HG03575 (cell line): Measurements from ENCODE around the gene DLEC1.

Source experiments
- ATAC-seq: cut with Tn5 transposase; IDR thresholded peaks from one replicate; pipeline ENCODE4 v1.9.1; 2021; ENCODE audit not compliant: unreplicated experiment, insufficient number of reproducible peaks, low FRiP score; ENCODE audit errors: extremely low read depth

The DLEC1 gene

DNA sequence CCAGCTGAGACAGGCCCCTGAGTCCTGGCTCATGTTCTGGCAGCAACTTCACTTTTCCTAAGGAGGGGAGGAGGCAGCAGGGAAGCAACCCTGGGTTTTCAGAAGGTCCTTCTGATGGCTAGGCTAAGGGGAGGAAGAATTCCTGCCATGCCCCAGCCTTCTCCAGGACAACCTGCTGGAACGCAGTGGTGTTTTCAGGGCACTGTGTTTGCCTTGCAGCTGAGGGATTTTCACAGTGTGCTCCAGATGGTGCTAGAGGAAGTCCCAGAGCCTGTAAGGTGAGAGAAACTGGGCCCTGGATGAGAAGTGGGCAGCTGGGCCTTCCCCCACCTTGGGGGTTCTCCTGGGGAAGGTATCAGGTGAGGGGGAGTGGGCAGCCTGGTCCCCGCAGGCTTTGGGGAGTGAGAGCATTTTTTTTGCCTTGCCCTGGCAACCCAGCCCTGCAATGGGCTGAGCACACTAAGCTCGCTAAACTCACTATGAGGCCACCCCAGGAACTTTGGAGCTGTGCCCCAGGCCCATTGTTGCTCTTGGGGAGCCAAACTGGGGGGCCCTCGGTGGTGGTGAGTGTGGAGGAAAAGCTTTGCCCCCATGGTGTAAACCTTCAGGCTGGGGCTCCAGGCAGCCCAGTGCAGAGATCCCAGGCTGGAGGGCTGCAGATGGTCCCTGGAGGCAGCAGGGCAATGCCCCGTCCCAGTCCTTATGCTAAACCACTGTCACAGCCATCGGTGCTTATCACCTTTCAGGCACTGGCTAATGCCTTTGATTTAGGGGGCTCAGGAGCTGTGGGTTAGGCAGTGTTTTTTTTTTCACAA, 56.9 kb downstream of the DLEC1 start:
- no peak for ATAC-seq

DNA sequence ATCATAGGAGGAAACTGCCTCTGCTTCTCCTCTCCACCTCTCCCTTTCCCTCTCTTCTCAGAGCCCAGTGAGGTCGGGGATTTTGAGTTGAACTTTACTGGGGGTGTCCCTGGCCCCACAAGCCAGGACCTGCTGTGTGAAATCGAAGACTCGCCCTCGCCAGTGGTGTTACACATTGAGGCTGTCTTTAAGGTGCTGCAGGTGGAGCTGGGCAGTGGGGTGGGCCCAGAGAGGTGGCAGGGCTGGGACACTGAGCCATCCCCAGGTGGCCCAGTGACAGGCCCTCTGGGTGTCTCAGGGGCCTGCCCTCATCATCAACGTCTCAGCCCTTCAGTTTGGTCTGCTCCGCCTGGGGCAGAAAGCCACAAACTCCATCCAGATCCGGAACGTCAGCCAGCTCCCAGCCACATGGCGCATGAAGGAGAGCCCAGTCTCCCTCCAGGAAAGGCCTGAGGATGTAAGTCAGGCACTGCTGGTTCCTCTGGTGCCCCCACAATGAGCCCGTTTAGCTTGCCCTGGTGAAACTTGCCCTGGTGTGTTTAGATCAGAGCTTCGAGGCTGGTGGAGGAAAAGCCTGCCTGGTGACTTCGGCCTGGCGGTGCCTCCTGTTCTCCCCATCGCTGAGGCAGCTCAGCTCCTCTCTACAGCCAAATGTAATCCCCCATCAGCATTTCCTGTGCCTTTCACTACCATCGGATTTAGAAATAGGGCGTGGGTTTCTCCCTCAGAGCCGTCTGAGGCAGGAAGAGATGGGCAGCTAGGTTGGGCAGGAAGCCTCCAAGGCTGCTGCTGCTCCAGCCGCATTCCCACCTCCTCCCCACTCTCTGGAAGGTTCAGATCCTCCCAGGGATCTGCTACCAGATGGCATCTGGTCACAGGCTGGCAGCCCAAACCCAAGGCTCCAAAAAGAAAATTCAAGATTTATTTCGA, 58.7 kb downstream of the DLEC1 start:
- no peak for ATAC-seq

DNA sequence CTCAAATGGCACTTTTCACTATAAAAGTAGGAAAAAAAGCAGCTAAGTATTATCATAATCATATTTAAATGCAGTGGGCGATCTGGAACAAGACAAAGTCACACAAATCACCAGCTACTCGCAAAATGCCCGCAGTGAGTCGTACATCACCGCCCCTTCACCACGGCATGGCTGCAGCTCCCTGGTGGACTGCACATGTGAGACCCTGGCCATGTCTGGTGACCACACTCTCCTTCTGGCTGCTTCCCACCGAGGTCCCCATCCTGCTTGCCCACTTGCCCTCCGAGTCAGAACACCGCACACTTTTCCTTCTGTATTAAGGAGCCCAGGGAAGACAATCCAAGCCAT, 59.3 kb downstream of the DLEC1 start:
- no peak for ATAC-seq

DNA sequence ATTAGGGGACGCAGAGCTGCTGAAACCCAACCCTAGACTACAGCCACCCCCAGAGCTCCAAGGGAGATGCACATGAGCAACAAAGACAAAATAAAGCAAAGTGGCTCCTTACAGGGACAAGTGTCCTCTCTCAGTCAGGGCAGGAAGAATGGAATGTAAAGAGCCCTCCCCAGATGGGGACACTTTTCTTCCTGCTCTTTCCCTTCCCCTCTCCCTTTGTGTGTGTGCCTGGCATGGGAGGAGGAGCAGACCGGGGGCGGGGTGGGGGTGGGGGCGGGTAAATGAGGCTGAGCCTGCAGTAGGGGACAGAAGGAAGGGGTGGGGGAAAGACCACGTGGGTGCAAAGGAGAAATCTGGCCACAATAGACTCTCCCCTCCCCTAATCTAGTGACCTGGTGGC, 60.5 kb downstream of the DLEC1 start:
- no peak for ATAC-seq

DNA sequence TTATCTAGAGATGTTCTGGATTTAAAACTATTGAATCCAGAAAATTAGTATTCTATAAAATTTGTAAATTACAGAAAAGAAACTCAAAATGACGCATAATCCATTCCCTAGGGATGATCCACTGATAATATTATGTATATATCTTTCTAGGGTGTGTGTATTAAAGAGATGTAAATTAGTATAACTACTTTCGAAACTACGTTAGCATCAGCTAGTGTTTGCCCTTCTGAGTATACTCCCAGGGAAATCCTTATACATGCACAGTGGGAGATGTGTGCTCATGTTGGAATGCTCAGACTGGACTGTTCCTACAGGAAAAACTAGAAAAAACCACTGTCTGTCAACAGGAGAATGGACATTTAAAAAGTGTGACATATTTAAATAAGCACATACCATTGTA, 61.5 kb downstream of the DLEC1 start:
- ATAC-seq = no peak

DNA sequence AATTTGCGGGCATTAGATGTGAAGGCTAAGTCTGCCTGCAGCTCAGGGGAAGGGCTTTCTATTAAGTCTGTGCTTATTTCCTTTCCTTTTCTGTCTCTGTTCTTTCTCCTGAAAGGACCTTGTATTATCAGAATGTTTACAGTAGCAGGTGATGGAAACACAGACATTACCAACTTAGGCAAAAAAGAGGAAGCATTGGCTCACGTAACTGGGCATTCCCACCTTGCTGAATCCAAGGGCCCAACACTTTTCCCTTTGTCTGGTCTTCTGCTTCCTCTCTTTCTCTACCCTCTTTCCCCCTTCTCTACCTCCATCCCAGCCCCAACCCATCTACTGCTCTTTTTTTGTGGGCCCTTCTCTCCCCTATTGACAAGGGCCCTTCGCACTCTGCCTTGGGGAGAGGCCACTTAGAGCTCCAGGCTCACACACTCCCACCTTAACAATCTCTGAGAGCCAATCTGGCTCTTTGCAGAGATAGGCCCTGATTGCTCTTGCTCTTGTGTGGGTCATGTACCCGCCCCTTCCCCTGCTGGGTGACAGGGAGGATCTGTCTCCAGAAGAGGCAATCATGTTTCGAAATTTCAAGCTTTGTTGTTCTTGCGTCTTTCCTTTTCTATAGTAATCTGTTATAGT, 62.9 kb downstream of the DLEC1 start:
- ATAC-seq = no peak

DNA sequence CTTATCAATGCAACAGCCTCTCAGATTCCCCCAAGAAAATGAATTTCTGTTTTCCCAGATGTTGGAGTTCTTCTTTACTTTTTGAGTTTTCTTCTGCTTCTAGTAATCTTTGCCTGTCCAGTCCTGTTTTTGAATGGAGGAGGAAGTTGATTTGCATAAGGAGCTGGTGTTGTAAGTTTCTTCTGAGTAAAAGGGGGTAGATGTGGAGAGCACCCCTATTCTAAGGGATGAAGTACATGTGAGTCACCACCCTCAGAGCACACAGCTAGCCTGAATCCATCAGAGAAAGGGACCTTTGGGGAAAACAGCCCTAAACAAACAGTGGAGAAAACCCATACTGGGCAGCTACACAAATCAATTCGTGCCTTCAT, 63.4 kb downstream of the DLEC1 start:
- ATAC-seq = no peak

DNA sequence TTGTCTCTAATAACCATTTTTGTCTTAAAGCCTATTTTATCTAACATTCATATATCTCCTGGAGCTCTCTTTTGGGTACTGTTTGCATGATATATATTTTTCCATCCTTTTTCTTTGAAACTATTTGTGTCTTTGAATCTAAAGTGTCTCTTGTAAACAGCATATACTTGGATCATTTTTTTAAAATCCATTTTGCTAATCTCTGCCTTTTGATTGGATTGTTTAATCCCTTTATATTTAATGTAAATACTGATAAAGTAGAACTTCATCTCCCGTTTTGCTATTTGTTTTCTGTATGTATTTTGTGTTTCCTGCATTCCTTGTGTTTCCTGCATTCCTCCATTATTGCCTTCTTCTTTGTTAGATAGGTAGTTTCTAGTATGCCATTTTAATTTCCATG, 66.5 kb downstream of the DLEC1 start:
- ATAC-seq = no peak

DNA sequence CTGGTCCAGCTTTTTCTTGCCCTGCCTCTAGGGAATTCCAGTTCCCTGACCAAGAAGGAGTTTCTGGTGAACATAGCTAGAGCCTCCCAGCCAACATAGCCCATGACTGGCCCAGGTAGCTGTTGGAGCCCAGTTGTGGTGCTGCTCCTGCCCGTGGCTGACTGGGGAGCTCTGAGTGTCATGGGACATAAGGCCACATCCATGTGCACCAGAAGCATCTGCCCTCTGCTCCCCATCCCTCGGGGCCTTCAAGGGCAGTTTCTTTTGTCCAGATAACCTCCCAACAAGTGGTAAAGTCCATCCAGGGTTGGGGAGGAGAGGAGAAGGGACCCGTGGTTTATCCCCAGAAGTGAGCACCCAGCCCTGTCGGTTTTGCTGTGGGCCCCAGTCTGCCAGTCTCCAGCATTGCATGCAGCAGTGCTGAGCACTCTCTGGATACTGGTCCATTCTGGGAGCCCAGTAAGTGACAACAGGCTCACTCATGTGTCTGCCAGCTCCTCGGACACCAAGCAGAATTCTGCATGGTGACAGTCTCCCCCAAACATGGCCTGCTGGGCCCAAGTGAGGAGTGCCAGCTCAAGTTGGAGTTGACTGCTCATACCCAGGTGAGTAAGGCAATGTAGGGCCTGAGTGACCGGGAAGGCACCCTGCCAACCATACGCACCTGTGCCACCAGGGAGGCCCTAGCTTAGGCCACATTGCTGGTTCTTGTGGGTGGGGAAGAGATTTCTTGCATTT, 69.1 kb downstream of the DLEC1 start:
- ATAC-seq = no peak

DNA sequence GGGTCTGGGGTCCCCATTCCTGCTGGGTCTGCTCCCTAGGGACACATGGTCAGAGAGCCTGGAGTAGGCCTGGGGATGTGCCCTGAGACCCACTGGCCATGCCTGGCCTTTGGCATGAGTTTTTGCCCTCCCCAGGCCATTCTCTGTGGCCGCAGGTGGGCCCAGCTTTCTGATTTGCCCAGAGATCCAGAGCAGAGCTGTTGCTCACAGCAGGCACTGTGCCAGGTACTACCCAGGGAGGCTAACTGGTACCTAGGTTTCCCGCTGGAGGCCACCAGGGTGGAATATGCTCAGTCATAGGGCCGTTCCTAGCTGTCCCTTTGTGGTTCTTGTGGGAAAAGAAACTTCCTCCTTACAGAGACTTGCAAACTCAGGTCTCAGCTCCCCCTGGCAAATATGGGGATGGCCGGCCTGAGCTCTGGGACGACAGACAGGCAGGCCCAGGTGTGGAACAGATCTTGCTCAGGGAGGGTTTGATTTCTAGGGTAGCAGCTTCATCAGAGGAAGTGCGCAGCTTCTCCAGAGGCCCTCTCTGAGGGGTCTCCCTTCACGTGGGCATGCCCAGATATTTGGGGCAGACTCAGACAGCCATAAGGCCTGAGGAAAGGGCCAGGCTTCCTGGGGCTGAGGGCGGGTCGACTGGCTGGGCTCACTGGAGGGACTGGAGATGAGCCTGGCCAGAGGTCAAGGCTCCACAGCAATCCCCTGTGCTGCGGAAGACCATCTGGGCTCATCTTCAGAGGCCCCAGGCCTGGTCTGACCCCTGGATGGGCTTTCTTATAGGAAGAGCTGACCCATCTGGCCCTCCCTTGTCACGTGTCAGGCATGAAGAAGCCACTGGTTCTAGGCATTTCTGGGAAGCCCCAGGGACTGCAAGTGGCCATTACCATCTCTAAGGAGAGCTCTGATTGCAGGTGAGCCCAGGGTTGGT, 69.9 kb downstream of the DLEC1 start:
- ATAC-seq = no peak

DNA sequence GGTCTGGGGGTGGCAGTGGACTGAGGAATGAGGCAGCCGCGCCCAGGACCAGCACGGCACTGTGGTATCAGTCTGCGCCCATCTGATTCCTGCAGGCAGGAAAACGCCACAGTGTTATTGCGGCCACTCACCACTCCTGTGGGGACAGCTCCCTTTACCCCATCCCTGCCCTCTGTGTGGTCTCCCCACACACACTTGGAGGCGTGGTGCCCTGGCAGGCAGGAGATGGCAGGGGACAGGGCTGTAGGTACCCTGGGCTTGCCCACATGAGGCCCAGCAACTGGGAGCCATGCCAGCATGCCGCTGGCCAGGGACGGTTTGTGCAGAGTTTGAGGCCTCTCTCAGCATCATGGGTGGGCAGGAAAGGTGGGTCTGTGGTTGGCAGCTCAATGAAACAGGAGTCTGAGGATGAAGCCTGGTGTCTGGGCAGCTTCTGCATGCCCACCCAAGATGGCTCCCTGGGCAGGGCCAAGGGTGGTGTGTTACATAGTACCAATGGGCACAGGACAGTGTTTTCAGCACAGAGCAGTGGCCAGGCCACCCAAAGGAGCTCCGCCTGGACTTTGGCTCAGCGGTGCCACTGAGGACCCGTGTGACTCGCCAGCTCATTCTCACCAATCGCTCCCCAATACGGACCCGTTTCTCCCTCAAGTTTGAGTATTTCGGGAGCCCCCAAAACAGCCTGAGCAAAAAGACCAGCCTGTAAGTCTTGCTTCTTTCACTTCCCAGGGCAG, 70.7 kb downstream of the DLEC1 start:
- ATAC-seq = no peak

DNA sequence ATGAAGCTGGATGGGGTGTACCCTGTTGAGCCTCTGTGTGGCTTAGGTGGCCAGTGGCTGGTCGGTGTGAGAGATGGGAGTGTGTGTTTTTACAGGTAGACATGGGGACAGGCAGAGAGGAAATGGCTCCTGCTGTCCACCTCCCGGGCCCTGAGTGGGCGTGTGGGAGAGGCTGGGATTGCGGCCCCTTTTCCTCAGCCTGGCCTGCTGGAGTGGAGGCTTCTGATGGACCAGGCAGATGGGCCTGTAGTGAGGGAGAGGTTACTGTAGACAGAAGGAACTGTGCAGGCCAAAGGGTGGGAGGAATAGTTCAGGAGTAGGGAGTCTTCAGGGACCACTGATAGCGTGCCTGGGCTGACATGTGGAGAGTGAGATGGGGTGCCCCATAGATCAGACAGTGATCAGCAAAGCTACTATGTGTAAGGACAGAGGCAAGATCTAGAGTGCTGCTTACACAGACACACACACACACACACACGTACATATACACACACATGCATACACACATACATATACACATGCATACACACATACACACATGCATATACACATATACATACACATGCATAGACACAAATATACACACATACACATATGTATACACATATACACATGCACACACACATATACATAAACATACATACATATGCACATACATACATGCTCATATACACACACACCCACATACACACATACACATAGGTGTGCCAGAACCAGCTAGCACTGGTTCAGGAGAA, 71.5 kb downstream of the DLEC1 start:
- ATAC-seq = no peak

DNA sequence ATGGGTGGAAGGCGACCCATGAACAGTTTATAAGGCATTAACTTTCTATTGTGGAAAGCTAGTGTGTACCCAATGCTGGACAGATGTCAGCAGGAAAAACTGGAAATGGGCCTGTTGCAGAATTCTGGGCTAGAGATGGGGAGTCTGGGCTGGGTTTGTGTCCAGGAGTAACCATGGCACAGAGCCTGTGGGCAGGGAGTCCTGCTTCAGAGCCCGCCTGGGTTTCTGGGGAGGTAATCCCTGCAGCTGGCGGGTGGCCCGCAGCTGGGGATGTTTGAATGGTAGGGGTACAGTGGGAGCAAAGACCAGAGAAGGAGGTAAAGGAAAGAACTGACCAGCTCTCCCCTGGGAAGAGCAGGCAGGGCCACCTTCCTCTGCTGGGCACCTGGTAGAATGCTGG, 72.2 kb downstream of the DLEC1 start:
- ATAC-seq = no peak

DNA sequence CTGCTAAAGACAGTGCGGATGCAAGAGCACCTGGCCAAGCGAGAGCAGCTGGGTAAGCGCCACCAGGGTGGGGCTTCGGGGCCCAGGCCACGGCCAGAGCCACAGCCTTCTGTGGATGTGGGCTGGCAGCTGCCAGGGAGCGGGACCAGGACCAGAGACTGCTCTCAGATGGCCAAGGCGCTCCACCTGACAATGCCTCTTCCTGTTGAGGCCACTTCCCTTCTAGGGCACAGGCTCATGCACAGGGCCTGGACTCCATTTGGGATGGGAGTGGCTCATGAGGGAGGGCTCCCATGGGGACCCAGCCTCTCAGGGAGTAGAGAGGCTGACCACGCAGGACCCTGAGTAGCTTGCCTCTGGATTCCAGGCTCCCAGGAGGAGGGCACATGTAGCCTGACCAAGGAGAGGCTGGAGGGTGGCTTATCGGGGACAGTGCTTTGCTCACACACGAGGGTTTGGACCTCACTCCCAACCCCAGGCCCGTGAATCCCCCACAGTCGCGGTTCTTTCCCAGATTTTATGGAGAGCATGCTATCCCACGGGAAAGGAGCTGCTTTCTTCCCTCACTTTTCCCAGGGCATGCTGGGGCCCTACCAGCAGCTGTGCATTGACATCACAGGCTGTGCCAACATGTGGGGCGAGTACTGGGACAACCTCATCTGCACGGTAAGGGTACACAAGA, 72.8 kb downstream of the DLEC1 start:
- no peak for ATAC-seq

DNA sequence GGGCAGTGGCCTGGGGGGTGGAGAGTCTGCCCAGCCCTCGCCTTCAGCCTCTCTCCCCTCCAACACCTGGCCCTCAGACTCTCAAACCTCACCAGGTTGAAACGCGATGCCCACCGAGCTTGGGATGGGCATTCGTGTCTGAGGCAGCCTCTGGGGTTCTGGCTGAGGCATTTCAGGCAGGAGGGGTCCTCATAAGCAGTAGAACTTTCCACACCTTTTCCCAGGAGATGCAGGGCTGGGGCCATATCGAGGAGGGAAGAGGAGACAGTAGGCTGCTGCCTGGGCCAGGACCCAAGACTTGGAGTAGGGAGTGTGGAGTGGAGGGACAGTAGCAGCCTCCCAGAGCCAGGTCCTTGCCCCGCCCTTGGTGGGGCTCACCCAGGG, 73.4 kb downstream of the DLEC1 start:
- no peak for ATAC-seq

DNA sequence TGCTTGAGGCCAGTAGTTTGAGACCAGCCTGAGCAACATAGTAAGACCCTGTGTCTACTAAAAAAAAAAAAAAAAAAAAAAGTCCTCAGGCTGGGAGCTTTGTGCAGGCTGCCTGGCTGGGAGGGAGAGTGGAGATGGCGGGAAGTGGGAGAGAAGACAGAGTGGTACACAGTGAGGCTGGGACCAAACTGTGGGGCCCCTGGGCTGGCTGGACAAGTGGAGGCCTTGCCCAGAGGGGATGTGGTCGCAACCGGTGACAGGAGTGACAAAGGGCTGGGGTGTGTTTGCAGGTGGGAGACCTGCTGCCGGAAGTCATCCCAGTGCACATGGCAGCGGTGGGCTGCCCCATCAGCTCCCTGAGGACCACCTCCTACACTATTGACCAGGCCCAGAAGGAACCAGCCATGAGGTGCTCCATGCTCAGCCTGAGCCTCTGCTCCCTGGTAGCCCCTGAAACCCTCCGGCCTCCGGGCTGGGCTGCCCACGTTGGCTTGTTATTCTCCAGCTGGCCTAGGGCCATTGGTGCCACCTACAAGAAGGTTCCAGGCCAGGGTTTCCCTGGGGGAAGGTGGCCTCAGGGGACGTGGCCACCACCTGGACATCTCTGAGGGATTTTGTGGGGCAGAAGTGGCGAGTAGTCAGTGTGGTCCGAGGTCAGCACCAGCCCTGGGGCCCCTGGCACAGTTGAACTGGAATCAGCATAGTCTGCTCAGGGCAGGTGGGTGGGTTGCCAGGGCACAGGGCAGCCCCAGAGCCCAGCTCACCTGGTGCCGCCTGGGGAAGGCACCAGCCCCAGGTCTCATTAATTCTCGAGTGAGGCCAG, 75.3 kb downstream of the DLEC1 start:
- no peak for ATAC-seq
